ENCODE data around the gene ACVR1. TPM values are rescaled to one million over a fixed set of nuclear protein-coding genes. Genes with fewer than 3 reads are reported as not detected.

Gene ACVR1
- total RNA-seq, 1 experiment from 2014 or later, result 27.6 TPM

DNA sequence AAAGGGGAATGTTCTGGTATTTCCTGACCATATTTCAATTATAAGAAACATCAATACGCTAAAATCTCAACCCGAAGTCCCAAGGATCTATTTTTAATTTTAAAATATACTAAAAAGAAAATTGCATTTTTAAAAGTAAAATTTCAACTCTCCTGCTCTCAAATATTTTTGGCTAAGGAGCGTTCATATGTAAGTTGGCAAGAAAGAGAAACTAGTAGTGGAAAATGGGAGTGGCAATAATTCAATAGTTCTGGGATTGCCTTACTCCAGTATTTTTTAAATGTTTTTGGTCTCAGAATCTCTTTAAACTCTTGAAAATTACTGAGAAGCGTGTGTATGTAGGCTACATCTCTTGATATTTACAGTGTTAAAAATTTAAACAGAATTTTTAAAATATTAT is 72.7 kb downstream of the ACVR1 start:
- no peak for TF ChIP-seq TCF7L2 (IDR thresholded peaks at IDR 0.05; ENCODE audit: low read depth, low read length)
- TF ChIP-seq, protein P1, sequence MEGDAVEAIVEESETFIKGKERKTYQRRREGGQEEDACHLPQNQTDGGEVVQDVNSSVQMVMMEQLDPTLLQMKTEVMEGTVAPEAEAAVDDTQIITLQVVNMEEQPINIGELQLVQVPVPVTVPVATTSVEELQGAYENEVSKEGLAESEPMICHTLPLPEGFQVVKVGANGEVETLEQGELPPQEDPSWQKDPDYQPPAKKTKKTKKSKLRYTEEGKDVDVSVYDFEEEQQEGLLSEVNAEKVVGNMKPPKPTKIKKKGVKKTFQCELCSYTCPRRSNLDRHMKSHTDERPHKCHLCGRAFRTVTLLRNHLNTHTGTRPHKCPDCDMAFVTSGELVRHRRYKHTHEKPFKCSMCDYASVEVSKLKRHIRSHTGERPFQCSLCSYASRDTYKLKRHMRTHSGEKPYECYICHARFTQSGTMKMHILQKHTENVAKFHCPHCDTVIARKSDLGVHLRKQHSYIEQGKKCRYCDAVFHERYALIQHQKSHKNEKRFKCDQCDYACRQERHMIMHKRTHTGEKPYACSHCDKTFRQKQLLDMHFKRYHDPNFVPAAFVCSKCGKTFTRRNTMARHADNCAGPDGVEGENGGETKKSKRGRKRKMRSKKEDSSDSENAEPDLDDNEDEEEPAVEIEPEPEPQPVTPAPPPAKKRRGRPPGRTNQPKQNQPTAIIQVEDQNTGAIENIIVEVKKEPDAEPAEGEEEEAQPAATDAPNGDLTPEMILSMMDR (IDR thresholded peaks at IDR 0.05), result no peak
- TF ChIP-seq POLR2AphosphoS5 (IDR thresholded peaks at IDR 0.05; ENCODE audit: low read depth, low read length), result no peak
- no peak for TF ChIP-seq SIN3A (IDR thresholded peaks at IDR 0.05; ENCODE audit: borderline replicate concordance, insufficient read depth, low read depth, low read length)
- TF ChIP-seq, protein P2, sequence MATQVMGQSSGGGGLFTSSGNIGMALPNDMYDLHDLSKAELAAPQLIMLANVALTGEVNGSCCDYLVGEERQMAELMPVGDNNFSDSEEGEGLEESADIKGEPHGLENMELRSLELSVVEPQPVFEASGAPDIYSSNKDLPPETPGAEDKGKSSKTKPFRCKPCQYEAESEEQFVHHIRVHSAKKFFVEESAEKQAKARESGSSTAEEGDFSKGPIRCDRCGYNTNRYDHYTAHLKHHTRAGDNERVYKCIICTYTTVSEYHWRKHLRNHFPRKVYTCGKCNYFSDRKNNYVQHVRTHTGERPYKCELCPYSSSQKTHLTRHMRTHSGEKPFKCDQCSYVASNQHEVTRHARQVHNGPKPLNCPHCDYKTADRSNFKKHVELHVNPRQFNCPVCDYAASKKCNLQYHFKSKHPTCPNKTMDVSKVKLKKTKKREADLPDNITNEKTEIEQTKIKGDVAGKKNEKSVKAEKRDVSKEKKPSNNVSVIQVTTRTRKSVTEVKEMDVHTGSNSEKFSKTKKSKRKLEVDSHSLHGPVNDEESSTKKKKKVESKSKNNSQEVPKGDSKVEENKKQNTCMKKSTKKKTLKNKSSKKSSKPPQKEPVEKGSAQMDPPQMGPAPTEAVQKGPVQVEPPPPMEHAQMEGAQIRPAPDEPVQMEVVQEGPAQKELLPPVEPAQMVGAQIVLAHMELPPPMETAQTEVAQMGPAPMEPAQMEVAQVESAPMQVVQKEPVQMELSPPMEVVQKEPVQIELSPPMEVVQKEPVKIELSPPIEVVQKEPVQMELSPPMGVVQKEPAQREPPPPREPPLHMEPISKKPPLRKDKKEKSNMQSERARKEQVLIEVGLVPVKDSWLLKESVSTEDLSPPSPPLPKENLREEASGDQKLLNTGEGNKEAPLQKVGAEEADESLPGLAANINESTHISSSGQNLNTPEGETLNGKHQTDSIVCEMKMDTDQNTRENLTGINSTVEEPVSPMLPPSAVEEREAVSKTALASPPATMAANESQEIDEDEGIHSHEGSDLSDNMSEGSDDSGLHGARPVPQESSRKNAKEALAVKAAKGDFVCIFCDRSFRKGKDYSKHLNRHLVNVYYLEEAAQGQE (IDR thresholded peaks at IDR 0.05; ENCODE audit: insufficient read depth in 1 of 2, low read depth in 2 of 2, low read length in 1 of 2), result no peak
- POLR2A ChIA-PET, result no interaction called here
- intact Hi-C loops (cut with micrococcal nuclease; ENCODE audit: unreplicated experiment), result no loop called here
- H3K4me1 ChIP-seq (ENCODE audit: control insufficient read depth, insufficient read depth, low read length), result no peaks in the 10 kb centered on the region
- H3K4me3 ChIP-seq (ENCODE audit: low read depth in 2 of 2, low read length in 2 of 2), result no peak overlapping the region
- no peaks in the 10 kb centered on the region for H3K36me3 ChIP-seq (ENCODE audit: control insufficient read depth, insufficient read depth, low read length)
- H3K27me3 ChIP-seq (ENCODE audit: control insufficient read depth, insufficient read depth, low read length), result no peaks in the 10 kb centered on the region
- CTCF ChIA-PET, result no interaction called here
- no peaks in the 10 kb centered on the region for H3K9me3 ChIP-seq (ENCODE audit: control insufficient read depth, insufficient read depth, low read depth, low read length)
- ATAC-seq, result no peak
- H3K27ac ChIP-seq (ENCODE audit: low read length), result no peak overlapping the region
- no peak for DNase-seq (ENCODE audit: low read depth, low spot score)
- BruUV-seq (replicated peaks), result no TSS peak
- in situ Hi-C loops (cut with HindIII; ENCODE audit: low pct_unique_long_range_greater_than_20kb, low sequenced_read_pairs), result no loop called here

DNA sequence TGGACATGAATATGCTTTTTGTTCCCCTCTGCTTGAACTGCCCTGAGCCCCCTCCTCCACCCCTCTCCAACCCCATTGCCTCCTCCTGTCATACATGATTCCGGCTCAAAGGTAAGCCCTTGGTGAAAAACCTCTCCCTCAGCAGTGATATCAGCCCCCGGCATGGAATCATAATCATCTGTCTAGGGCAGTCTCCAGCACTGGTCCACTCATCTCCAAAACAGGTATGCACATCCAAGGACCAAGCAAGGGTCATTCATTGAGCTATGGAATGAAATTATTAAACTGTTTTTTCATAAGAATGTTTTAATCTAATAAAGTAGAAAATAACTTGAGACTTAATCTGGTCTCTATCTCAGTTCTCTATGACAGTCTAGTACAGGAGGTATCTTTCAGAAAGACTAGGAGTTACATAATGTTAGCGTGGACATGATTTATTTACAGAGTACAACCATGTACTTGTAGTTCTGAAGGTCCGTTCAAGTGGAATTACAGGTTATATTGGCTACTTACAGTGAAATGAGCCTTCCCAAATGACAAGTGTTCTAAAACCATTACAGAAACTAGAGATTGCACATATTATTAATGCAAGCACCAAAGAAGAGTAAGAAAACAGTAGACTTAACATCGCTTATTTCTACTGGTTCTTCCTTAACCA is 75.2 kb downstream of the ACVR1 start:
- intact Hi-C loops (cut with micrococcal nuclease; ENCODE audit: unreplicated experiment) (no loop called here), in situ Hi-C loops (cut with HindIII; ENCODE audit: low pct_unique_long_range_greater_than_20kb, low sequenced_read_pairs) (no loop called here)
- DNase-seq (ENCODE audit: low read depth, low spot score) (no peak), ATAC-seq (no peak)
- CTCF ChIA-PET, result no interaction called here
- no TSS peak for BruUV-seq (replicated peaks)
- H3K27me3 ChIP-seq (ENCODE audit: control insufficient read depth, insufficient read depth, low read length), result no peaks in the 10 kb centered on the region
- no peak overlapping the region for H3K27ac ChIP-seq (ENCODE audit: low read length)
- TF ChIP-seq SIN3A (IDR thresholded peaks at IDR 0.05; ENCODE audit: borderline replicate concordance, insufficient read depth, low read depth, low read length) (no peak), TCF7L2 (IDR thresholded peaks at IDR 0.05; ENCODE audit: low read depth, low read length) (no peak), POLR2AphosphoS5 (IDR thresholded peaks at IDR 0.05; ENCODE audit: low read depth, low read length) (no peak)
- TF ChIP-seq, protein P2 (IDR thresholded peaks at IDR 0.05; ENCODE audit: insufficient read depth in 1 of 2, low read depth in 2 of 2, low read length in 1 of 2), result no peak
- TF ChIP-seq, protein P1 (IDR thresholded peaks at IDR 0.05), result no peak
- POLR2A ChIA-PET, result no interaction called here
- H3K36me3 ChIP-seq (ENCODE audit: control insufficient read depth, insufficient read depth, low read length), result no peaks in the 10 kb centered on the region; the same call in 1 of the 2 replicates
- no peaks in the 10 kb centered on the region for H3K4me1 ChIP-seq (ENCODE audit: control insufficient read depth, insufficient read depth, low read length)
- H3K4me3 ChIP-seq (ENCODE audit: low read depth in 2 of 2, low read length in 2 of 2), result no peak overlapping the region
- no peaks in the 10 kb centered on the region for H3K9me3 ChIP-seq (ENCODE audit: control insufficient read depth, insufficient read depth, low read depth, low read length)

Measured in Panc1 (cell line).